ENCODE data around the gene PRKG2. TPM values are rescaled to one million over a fixed set of nuclear protein-coding genes. Genes with fewer than 3 reads are reported as not detected.
"Not testable (repeated sequence)": the region's sequence is repeated elsewhere in the genome, so short reads cannot be mapped to it uniquely, and the experiment has no call there.

Gene PRKG2
- total RNA-seq, 1 experiment from 2014 or later: not detected

- in situ Hi-C loops (cut with HindIII; ENCODE audit: low pct_unique_long_range_greater_than_20kb, low sequenced_read_pairs): no loop called here
- no peak for DNase-seq (ENCODE audit: low read depth, low spot score)
Observed at GRCh38 chr4:81179326-81179725, 35.7 kb downstream of the PRKG2 start.

DNA sequence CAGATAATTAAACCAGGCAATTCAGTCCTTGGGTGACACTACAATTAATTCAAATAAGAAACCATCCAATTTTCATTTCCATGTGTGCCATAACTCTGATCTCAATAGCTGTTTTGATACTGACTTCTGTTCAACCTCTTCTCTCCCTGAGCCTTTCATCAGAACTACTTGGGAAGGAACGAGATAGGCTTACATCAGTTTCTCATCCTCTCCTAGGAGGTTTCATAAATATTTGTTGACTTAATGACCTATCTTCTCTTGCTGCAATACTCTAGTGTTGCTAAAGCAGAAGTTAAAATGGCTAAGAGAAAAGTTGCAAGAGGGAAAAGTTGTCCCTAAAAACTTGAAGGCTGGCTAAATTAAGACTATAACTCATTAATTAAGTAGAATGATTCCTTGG lies 41.8 kb downstream of the PRKG2 start:
- in situ Hi-C loops (cut with HindIII; ENCODE audit: low pct_unique_long_range_greater_than_20kb, low sequenced_read_pairs): no loop called here
- DNase-seq (ENCODE audit: low read depth, low spot score): no peak

- in situ Hi-C loops (cut with HindIII; ENCODE audit: low pct_unique_long_range_greater_than_20kb, low sequenced_read_pairs): no loop called here
- no peak for DNase-seq (ENCODE audit: low read depth, low spot score)
Observed at GRCh38 chr4:81166458-81167160, 48.4 kb downstream of the PRKG2 start.

DNA sequence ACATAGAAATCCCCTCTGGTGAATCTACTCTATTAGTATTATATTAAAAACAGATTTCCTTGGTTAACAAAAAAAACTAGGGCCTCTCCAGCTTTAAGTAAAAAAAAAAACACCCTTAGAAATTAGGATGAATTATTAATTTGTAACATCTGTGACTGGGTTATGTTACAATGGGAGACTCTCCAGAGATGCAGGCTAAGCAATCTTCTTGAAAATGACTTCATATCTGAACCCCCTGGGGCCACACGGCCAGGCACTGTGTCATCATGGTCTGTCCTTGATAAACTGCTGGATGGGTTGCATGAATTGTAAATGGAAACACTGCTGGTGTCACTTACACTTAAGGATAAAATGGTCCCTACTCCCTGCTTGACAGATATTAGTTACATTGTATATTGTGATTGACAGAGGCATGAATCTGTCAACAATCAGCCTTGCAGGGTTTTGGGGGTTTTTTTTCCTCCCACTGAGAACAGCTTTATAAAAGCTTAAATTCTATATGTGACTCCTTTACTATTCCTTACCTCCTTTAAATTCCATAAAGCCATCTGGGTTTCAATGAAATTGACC lies 49.1 kb downstream of the PRKG2 start:
- in situ Hi-C loops (cut with HindIII; ENCODE audit: low pct_unique_long_range_greater_than_20kb, low sequenced_read_pairs): no loop called here
- no peak for DNase-seq (ENCODE audit: low read depth, low spot score)

- in situ Hi-C loops (cut with HindIII; ENCODE audit: low pct_unique_long_range_greater_than_20kb, low sequenced_read_pairs): no loop called here
- no peak for DNase-seq (ENCODE audit: low read depth, low spot score)
Observed at GRCh38 chr4:81164623-81165416, 50.2 kb downstream of the PRKG2 start.

- in situ Hi-C loops (cut with HindIII; ENCODE audit: low pct_unique_long_range_greater_than_20kb, low sequenced_read_pairs): no loop called here
- DNase-seq (ENCODE audit: low read depth, low spot score): no peak
Observed at GRCh38 chr4:81164126-81164525, 50.9 kb downstream of the PRKG2 start.

DNA sequence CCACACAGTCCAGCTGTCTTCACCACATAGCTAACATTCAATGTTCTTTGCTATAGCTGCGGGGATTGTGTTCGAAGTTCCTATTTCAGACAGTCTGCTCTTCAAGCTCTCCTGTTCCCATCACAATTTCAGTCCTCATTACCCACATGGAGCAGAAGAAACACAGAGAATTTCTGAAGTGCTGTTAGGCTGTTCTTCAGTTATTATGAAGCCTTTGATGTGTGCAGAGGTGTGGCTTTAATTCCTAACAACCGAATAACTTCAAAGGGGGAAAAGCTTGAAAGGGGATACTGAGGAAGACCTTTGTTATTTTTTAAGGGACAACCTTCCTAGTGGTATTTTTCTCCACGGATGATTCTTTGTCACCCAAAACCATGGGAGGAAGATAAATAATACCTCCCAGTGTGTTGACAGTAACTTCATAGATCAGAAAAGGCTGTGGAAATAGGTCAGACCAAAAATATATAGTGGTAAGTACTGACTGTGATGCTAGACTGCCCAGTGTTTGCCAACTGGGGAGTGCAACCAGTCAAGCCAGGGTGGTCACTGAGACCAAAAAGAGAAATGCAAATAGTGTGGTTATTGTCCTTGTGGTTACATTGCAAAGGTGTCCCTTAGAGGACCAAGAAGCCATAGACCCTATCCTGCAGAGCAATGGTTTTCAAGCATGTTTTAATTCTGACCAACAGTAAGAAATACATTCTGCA lies 52.1 kb downstream of the PRKG2 start:
- in situ Hi-C loops (cut with HindIII; ENCODE audit: low pct_unique_long_range_greater_than_20kb, low sequenced_read_pairs): no loop called here
- no peak for DNase-seq (ENCODE audit: low read depth, low spot score)

DNA sequence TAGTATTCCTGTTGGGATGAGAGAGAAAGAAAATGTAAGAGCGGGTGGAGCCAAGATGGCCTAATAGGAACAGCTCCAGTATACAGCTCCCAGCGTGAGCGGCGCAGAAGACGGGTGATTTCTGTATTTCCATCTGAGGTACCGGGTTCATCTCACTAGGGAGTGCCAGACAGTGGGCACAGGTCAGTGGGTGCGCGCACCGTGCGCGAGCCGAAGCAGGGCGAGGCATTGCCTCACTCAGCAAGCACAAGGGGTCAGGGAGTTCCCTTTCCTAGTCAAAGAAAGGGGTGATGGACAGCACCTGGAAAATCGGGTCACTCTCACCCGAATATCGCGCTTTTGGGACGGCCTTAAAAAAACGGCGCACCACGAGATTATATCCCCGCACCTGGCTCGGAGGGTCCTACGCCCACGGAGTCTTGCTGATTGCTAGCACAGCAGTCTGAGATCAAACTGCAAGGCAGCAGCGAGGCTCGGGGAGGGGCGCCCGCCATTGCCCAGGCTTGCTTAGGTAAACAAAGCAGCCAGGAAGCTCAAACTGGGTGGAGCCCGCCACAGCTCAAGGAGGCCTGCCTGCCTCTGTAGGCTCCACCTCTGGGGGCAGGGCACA lies 61.2 kb downstream of the PRKG2 start:
- in situ Hi-C loops (cut with HindIII; ENCODE audit: low pct_unique_long_range_greater_than_20kb, low sequenced_read_pairs): not testable (repeated sequence)

DNA sequence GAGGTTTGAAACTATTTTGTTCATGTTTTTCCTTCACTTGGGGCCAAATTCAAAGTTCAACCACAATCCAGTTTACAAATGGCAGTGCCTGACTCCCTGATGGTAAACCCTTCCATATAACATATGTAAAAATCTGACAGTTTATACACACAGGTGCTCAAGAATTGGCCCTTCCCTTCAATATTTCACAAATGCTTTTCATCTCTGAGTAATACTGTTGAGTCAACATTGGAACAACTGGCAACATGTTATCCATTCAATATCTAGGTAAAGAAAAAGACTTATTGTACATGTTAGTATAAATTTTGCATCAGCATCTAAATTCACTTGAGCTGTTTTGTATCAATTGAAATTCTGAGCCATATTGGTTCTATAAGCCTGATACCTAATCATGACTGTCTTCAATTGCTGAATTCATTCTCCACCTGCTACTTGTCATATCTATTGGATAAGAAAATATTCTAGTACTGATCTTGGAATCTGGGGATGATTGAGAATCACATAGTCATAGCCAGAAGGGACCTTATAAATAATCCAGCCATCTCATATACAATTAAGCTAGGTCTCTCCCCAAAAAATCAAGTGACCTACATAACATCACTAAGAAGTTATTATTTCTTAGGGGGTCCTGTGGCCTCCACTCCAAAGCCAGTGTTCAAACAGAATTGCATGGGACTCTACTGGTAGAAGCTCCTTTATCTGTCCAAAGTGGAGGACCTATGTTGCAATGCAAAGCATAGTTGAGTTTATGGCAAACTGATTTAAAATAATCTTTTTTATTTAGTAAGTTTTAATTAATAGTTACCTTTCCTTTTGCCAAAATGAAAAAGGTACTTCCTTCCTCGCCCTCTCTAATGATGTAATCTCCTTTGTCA lies 61.9 kb downstream of the PRKG2 start:
- in situ Hi-C loops (cut with HindIII; ENCODE audit: low pct_unique_long_range_greater_than_20kb, low sequenced_read_pairs): no loop called here
- no peak for DNase-seq (ENCODE audit: low read depth, low spot score)

More for the DNA sequence above, 61.2 kb downstream of the PRKG2 start:
- not testable (repeated sequence) for DNase-seq (ENCODE audit: low read depth, low spot score)

- in situ Hi-C loops (cut with HindIII; ENCODE audit: low pct_unique_long_range_greater_than_20kb, low sequenced_read_pairs): no loop called here
- DNase-seq (ENCODE audit: low read depth, low spot score): no peak
Observed at GRCh38 chr4:81149976-81150375, 65.0 kb downstream of the PRKG2 start.

DNA sequence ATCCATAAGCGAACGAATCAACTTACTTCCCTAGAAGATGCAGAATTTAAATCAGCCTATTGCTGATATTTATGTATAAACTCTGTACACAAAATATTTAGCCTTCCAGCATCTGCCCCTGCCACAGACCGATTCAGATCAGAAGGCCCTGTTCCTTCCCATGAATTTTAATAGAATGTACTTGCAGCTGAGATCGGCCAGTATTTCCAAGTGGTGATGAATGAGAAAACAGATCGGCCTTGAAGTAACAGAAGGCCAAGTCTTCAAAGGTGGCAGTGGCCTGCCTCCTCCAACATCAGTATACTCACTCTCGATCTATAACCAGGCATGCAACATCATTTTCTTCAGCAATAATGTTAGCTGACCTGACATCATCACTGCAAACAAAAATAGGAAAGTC lies 66.4 kb downstream of the PRKG2 start:
- no peak for DNase-seq (ENCODE audit: low read depth, low spot score)
- in situ Hi-C loops (cut with HindIII; ENCODE audit: low pct_unique_long_range_greater_than_20kb, low sequenced_read_pairs): no loop called here

- DNase-seq (ENCODE audit: low read depth, low spot score): no peak
- in situ Hi-C loops (cut with HindIII; ENCODE audit: low pct_unique_long_range_greater_than_20kb, low sequenced_read_pairs): no loop called here
Observed at GRCh38 chr4:81146466-81146865, 68.6 kb downstream of the PRKG2 start.

GRCh38 chr4:81143183-81143582 lies 71.8 kb downstream of the PRKG2 start:
- in situ Hi-C loops (cut with HindIII; ENCODE audit: low pct_unique_long_range_greater_than_20kb, low sequenced_read_pairs): no loop called here

GRCh38 chr4:81142744-81143143 lies 72.3 kb downstream of the PRKG2 start:
- DNase-seq (ENCODE audit: low read depth, low spot score): no peak
- in situ Hi-C loops (cut with HindIII; ENCODE audit: low pct_unique_long_range_greater_than_20kb, low sequenced_read_pairs): no loop called here

More at GRCh38 chr4:81143183-81143582, 71.8 kb downstream of the PRKG2 start:
- DNase-seq (ENCODE audit: low read depth, low spot score): no peak

DNA sequence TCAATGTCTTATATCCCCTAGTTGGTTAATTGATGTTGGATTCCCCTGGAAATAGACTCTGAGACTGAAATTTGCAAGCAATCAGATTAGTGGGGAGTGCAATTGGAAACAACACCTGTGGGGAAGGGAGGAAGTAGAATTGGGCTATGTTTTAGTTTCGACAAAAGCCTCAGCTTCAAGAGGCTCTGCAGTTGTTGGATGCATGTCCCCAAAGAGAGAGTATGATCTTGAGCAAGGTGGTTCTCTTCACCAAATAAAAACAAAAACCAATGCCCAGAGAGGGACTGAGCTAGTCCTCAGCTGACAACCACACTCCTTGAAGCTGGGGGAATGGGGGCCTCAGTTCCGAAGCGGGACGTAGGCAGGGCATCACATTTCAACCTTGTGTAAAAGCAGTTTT lies 77.1 kb downstream of the PRKG2 start:
- in situ Hi-C loops (cut with HindIII; ENCODE audit: low pct_unique_long_range_greater_than_20kb, low sequenced_read_pairs): no loop called here
- DNase-seq (ENCODE audit: low read depth, low spot score): no peak

DNA sequence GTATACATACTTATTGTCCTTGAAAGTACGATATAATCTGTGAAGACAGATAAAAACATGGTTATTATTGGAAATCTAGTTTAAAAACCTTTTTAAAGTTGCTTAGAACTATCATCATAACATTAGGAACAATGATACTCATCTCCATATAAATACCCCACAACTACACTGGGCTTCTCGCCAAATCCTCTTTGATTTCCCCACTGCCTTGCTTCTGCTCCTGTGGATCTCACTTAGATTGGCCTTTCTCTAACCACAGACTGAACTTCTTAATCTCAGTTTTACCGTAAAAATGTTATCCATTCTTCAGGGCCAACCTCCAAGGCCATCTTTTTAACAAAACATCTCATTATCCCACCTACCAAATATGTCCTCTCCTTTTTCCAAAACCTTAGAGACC lies 77.6 kb downstream of the PRKG2 start:
- no peak for DNase-seq (ENCODE audit: low read depth, low spot score)

More for the DNA sequence above, 77.6 kb downstream of the PRKG2 start:
- in situ Hi-C loops (cut with HindIII; ENCODE audit: low pct_unique_long_range_greater_than_20kb, low sequenced_read_pairs): no loop called here

Data from SK-MEL-5 (cell line).